ENCODE results near the gene P3H1.
"Not testable (repeated sequence)": the region's sequence is repeated elsewhere in the genome, so short reads cannot be mapped to it uniquely, and the experiment has no call there.

Gene P3H1

DNA sequence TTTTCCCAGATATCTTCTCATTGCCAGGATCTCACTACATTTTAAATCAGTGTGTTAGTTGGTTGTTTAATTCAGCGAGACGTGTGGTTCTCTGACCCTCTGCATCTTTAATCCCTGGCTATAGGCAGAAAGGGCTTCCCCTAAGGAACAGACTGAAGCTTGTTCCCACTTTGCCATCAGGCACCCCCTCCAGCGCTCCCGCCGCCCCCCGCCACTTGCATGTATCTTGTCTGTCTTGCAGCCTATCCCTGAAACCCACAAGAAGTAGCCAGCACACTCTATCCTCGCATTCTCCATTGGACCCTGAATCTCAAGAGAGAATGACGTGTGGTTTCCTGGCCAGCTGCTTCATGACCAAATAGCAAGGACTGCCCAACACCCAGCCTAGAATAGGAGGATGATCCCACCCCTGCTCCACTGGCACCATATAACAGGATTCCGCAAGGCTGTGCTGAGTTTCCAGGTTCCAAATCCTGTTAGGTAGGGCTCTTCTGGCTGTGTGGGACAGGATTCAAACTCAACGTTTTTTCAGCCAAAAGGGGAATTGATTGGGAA lies 34.6 kb downstream of the P3H1 start:
- TF ChIP-seq, protein P1, sequence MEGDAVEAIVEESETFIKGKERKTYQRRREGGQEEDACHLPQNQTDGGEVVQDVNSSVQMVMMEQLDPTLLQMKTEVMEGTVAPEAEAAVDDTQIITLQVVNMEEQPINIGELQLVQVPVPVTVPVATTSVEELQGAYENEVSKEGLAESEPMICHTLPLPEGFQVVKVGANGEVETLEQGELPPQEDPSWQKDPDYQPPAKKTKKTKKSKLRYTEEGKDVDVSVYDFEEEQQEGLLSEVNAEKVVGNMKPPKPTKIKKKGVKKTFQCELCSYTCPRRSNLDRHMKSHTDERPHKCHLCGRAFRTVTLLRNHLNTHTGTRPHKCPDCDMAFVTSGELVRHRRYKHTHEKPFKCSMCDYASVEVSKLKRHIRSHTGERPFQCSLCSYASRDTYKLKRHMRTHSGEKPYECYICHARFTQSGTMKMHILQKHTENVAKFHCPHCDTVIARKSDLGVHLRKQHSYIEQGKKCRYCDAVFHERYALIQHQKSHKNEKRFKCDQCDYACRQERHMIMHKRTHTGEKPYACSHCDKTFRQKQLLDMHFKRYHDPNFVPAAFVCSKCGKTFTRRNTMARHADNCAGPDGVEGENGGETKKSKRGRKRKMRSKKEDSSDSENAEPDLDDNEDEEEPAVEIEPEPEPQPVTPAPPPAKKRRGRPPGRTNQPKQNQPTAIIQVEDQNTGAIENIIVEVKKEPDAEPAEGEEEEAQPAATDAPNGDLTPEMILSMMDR (IDR thresholded peaks at IDR 0.05; ENCODE audit: low read depth, low read length, missing control alignments): no peak
- no peak overlapping the region for H3K4me3 ChIP-seq (replicated peaks; ENCODE audit: low read depth, low read length)
- no peak for DNase-seq (ENCODE audit: extremely low read depth, low read depth)

DNA sequence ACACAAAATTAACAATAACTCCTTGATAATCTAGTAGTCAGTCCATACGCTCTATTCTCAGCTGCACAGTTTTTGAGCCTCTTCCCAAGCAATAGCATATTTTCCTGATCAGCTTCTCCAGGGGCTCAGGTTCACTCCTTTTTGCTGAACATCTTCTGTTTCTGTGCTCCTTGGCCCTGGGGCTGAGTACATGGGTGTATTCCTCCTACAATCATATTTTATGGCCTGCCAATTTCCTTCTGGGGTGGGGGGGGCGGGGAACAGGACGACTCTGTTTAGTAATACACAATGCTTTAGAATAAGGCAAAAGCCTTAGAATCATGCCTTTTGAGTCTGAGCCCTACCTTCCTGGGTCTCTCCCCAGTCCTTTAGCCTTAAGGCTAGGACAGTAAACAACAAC lies 35.2 kb downstream of the P3H1 start:
- no peak for DNase-seq (ENCODE audit: extremely low read depth, low read depth)
- TF ChIP-seq, protein P1 (IDR thresholded peaks at IDR 0.05; ENCODE audit: low read depth, low read length, missing control alignments): no peak
- H3K4me3 ChIP-seq (replicated peaks; ENCODE audit: low read depth, low read length): no peak overlapping the region

DNA sequence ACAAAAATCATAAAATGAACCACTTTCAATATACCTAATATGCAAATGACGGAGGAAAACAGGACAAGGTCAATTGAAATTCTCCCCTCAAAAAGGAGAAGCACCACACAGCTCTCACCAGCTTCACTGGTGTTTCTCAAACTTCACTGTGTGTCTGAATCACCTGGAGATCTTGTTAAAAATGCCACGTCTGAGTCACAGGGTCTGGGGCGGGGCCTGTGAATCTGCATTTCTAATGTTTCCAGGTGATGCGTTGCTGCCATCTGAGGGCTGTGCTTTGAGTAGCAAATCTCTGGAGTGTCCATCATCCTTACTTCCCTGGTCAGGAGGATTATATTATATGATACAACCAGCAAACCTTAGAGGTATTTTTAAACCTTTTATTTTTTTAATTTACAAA lies 35.8 kb downstream of the P3H1 start:
- no peak overlapping the region for H3K4me3 ChIP-seq (replicated peaks; ENCODE audit: low read depth, low read length)
- DNase-seq (ENCODE audit: extremely low read depth, low read depth): no peak
- TF ChIP-seq, protein P1 (IDR thresholded peaks at IDR 0.05; ENCODE audit: low read depth, low read length, missing control alignments): no peak

DNA sequence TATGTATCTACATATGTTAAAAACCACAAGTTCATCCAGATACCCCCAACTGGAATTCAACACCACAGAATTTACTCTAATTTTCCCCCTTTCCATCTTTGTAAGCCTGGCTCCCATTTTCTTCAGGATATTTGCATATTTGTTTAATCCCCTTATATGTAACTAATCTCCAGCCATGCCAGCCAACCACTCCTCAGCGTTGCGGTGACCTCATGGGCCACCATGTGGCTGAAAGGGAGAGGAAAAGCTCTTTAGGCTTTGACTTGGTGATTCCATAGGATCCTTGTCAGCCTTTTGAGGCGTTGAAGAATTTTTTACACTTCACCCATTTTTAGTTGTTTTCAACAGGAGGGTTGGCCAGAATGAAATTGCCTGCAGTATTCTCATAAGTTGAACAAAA lies 36.8 kb downstream of the P3H1 start:
- TF ChIP-seq, protein P1 (IDR thresholded peaks at IDR 0.05; ENCODE audit: low read depth, low read length, missing control alignments): no peak

DNA sequence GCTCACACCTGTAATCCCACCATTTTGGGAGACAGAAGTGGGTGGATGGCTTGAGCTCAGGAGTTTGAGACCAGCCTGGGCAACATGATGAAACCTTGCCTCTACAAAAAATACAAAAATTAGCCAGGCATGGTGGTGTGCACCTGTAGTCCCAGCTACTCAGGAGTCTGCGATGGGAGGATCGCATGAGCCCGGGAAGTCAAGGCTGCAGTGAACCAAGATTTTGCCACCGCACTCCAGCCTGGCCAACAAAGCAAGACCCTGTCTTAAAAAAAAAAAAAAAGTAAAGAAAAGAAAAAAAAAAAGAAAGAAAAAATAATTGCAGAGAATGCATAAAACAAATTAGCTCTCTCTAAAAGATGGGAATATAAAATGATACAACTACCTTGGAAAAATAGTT lies 41.0 kb downstream of the P3H1 start:
- not testable (repeated sequence) for DNase-seq (ENCODE audit: extremely low read depth, low read depth); H3K4me3 ChIP-seq (replicated peaks; ENCODE audit: low read depth, low read length)

More for the DNA sequence above, 36.8 kb downstream of the P3H1 start:
- DNase-seq (ENCODE audit: extremely low read depth, low read depth): no peak
- H3K4me3 ChIP-seq (replicated peaks; ENCODE audit: low read depth, low read length): no peak overlapping the region

DNA sequence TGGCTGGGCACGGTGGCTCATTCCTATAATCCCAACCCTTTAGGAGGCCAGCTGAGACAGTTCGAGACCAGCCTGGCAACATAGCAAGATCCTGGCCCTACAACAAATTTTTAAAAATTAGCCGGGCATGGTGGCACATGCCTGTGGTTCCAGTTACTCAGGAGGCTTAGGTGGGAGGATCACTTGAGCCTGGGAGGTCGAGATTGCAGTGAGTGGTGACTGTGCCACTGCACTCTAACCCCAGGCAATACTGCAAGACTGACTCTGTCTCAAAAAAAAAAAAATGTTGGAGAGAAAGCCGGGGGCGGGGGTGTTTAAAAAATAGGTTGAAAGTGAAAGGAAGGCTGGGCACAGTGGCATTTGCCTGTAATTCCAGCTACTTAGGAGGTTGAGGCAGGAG lies 43.3 kb downstream of the P3H1 start:
- no peak overlapping the region for H3K4me3 ChIP-seq (replicated peaks; ENCODE audit: low read depth, low read length)
- DNase-seq (ENCODE audit: extremely low read depth, low read depth): no peak
- TF ChIP-seq, protein P1 (IDR thresholded peaks at IDR 0.05; ENCODE audit: low read depth, low read length, missing control alignments): no peak

DNA sequence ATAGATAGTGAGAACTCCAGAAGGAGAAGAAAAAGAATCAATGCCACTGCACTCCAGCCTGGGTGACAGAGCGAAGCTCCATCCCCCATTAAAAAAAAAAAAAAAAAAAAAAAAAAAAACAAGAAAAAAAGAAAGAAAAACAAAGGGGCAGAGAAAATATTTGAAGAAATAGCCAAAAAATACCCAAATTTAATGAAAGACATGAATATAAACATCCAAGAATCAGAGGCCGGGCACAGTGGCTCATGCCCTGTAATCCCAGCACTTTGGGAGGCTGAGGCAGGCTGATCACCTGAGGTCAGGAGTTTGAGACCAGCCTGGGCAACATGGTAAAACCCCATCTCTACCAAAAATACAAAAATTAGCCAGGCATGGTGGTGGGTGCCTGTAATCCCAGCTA lies 44.4 kb downstream of the P3H1 start:
- DNase-seq (ENCODE audit: extremely low read depth, low read depth); H3K4me3 ChIP-seq (replicated peaks; ENCODE audit: low read depth, low read length): not testable (repeated sequence)

DNA sequence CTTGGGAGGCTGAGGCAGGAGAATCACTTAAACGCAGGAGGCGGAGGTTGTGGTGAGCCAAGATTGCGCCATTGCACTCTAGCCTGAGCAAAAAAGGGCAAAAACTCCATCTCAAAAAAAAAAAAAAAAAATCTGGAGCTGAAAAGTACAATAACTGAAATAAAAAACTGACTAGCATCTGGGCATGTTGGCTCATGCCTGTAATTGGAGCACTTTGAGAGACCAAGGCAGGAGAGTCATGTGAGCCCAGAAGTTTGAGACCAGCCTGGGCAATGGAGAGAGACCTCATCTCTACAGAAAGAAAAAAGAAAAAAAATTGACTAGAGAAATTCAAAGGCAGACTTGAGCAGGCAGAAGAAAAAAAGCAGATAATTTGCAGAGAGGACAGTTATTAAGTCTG lies 44.9 kb downstream of the P3H1 start:
- TF ChIP-seq, protein P1 (IDR thresholded peaks at IDR 0.05; ENCODE audit: low read depth, low read length, missing control alignments): no peak
- H3K4me3 ChIP-seq (replicated peaks; ENCODE audit: low read depth, low read length): no peak overlapping the region

More for the DNA sequence above, 44.9 kb downstream of the P3H1 start:
- DNase-seq (ENCODE audit: extremely low read depth, low read depth): no peak
